GM08714 (cell line): ENCODE results near the gene HTRA1.

Experiments
- H3K4me3 ChIP-seq: fragments of 200-500 bp; sonication (Bioruptor generic); 2 replicates; pipeline ENCODE4 v1.5.1; 2014; ENCODE audit warnings: mild to moderate bottlenecking, low read length, inconsistent platforms
- ZNF274 ChIP-seq: IDR thresholded peaks from 2 replicates; pipeline ENCODE4 v1.6.1; 2012; ENCODE audit warnings: mild to moderate bottlenecking, low read depth, low read length

The HTRA1 gene

DNA sequence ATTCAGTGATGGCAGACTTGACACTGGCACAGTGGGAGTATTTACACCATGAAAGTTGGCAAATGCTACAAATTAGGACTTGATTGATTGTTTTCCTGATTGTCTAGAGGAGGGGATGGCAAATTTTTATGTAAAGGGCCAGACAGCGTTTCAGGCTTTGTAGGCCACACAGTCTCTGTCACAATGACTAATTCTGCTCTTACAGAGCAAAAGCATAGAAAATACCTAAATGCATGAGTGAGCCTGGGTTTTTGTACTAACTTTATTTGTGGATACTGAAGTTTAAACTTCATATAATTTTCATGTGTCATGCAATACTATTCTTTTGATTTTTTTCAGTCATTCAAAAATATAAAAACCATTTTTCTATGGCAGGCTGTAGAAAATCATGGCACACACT is 15.9 kb upstream of the HTRA1 start:
- no peak for TF ChIP-seq ZNF274
- H3K4me3 ChIP-seq, result no peak overlapping the region

DNA sequence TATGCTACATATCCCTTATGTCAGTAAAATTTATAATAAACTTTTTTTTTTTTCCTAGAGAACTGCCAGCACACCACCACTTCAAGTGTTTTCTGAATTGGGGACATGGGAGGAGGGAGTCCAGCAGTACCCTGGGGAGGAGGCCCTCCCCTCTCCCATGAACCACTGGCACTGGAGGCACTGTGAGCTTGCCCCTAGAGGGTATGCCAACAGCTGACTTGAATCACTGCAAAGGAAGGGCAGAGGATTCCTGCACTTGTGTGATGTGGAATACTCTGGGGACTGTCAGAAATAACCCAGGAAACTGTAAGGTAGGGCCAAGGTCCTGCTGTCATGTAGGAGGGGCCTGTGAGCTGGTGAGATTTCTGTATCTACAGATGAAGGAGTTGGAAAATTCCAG is 15.4 kb upstream of the HTRA1 start:
- no peak for TF ChIP-seq ZNF274
- no peak overlapping the region for H3K4me3 ChIP-seq

DNA sequence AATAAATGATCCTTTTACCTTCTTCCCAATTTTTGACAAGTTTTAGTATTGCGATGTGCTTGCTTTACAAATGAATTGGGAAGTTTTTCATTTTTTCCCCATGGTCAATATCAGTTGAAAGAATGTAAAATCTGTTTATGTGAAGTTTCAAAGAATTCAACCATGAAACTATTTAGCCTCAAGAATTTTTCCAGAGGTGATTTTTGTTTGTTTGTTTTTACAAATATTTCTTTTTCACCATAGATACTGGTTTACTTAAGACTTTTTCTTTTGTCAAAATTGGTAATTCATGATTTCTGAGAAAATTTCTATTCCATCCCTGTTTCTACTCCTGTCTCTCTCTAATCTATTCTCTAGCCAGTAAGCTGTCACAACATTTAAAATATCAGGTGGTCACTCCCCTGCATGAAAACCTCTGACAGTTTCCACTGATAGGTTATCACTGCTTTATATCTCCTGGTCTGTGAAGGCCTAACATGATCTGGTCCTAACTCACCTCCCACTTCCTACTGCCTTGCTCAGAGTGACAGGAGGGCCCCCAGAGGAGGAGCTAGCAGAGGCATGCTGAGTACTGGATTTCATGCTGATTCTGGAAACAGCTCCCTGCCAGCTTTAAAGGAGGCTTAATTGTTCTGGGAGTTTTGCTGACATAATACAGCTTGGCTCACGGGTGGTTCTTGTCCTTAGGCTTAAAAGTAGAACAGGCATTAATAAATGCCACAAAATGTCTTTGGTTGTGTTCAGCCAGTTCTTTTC is 14.5 kb upstream of the HTRA1 start:
- no peak for TF ChIP-seq ZNF274
- no peak overlapping the region for H3K4me3 ChIP-seq

DNA sequence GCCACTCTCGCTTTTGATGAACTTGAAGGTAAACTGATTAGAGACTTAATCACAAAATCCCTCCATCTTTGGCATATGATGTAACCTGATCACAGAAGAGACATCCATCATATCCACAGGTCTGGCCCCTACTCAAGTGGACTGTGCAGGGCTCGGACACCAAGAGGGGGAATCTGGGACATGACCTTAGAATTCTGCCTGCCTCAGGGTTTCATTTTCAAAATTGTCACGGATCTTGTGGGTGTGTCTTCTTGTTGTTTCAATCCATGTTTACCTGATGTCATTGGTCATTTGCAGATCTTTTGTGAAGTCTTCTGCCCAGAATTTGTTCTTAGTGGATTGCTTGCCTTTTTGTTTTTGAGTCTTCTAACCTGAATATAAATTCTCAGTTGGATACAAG is 12.8 kb upstream of the HTRA1 start:
- no peak for TF ChIP-seq ZNF274
- H3K4me3 ChIP-seq, result no peak overlapping the region

DNA sequence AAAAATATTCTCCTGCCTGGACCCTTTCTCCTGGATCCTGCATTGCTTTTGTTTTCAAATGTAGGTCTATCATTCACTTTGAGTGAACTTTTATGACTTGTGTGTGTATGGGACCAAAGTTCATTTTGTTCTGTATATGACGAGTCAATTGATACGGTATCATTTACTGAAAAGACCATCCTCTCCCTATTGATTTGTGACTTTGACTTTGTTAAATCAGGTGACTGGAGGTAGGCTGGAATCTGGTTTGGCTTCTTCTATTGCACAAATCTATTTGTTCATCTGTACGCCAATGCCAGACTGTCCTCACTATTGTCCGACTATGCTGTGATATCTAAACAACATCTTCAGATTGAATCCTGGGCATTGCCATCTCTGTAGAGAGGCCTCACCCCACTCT is 12.2 kb upstream of the HTRA1 start:
- TF ChIP-seq ZNF274, result no peak
- no peak overlapping the region for H3K4me3 ChIP-seq

DNA sequence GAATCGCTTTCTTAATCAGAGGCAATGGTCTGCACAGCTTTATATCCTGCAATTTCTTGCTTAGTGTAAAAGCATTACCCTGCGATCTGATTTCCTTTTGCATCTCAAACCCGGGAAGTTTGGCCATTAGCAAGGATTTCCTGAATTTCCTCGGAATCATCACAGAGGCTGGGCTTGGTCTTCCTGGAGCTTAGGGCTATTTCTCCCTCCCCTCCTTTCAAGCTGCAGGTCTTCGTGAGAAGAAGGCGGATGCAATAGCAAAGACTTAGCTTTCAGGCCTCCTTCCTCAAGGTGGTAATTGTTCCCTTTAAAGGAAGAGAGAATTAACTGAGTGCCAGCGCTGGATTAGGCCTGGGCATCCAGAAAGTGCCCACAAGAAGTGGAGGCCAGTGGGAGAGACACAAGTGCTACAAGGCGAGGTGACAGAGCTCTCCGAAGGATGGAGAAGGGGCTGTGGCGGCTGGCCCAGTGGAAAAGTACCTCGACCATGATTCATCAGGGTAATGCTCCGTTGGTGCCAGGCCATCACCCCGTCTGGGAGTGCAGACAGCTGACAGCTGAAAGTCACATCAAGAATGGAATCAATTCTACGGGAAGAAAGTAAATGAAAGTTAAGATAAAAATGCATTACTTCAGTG is 10.9 kb upstream of the HTRA1 start:
- no peak overlapping the region for H3K4me3 ChIP-seq
- TF ChIP-seq ZNF274, result no peak

DNA sequence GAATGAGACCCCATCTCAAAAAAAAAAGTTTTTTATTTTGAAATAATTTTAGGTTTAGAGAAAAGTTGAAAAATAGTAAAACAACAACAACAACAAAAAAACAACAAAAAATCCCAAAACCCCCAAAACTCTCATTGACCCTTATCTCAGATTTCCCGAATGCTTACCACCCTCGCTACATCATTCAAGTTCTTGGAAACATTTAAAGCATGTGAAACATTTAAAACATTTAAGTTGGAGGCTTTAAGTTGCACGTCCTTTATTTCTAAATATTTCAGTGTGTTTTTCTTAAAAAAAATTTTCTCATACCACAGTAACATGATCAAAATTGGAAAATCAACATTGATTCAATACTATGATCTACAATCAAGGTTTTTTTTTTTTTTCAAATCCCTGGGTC is 7.3 kb upstream of the HTRA1 start:
- TF ChIP-seq ZNF274, result no peak
- no peak overlapping the region for H3K4me3 ChIP-seq

DNA sequence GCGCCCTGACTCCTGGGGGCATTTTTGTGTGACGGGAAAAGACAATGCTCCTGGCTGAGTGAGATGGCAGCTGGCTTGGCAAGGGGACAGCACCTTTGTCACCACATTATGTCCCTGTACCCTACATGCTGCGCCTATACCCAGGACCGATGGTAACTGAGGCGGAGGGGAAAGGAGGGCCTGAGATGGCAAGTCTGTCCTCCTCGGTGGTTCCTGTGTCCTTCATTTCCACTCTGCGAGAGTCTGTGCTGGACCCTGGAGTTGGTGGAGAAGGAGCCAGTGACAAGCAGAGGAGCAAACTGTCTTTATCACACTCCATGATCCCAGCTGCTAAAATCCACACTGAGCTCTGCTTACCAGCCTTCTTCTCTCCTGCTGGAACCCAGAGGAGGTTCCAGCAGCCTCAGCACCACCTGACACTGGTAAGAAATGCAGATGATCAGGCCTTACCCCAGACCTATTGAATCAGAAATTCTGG is 6.7 kb upstream of the HTRA1 start, which contains the start of gene ARMS2:
Gene ARMS2 (plus strand): TSS at position 51 of the 478 bp plus-strand sequence. CDS start 75 bp downstream, at position 126.
- no peak for TF ChIP-seq ZNF274
- no peak within 1 kb of the TSS for H3K4me3 ChIP-seq

DNA sequence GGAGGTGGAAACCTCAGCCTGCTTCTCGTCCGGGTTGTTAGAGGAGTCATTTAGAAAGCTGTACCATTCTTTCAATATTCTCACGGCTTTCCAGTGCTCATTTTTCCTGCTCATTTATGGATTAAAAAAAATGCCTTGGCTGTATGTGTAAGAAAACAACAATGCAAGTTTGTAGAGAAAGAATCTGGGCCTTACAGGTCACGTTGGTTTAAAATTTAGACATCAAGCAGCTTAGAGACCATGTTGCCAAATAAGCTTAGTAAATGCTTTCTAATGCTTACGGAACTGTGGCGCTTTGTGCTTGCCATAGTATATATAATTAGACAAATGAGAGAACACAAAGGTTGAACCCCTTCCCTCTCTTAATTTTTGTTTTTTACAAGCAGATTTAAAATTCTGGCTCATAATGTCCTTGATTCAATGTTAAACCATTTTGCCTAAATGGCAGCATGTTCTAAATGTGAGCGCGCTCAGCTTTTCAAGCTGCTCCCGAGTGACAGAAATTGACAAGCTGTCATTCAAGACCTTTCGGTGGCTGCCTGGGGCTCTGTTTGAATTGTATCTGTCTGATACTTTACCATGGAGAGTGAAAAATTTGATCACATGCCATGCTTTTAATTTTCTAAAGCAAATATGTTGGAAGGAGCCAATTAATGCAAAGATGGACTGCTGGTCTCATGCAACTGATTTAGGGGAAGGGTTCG is 5.8 kb upstream of the HTRA1 start:
- H3K4me3 ChIP-seq, result no peak overlapping the region
- TF ChIP-seq ZNF274, result no peak

DNA sequence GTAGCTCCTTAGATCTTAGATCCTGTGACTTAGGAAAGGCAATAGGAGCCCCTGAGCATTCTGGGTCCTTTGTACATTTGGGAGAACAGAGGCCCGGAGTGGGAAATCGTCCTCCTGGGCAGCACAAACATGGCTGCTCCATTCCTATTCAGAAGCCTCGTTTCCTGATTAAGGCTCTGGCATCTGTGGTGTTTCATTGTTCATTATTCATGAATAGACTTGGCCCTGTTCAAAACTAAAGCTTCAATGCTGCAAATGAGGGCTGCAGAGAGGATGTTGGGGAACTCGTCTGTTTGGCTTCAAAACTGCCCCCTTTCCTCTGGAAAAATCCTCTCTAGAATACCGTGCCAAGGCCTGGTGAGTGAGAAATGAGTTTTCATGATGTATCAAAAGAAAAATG is 3.4 kb upstream of the HTRA1 start:
- H3K4me3 ChIP-seq, result no peak overlapping the region
- no peak for TF ChIP-seq ZNF274

DNA sequence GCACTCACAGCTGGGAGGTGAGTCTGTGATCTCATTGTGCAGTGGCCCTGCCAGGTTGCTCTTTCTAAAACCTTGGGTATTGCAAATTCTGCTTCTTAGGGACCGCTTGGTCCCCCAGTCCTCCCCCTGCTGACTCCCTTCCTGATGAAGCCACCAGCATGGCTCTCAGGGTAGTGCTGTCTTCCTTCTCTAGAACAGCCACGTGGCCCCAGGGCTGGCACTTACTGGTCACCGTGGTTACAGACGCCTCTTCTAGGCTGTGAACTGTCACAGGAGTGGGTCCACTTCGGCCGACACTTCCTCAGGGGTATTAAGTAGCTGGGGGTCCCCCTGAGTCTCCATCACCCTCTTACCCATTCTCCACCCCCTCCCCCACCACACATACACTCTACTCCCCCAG is 2.7 kb upstream of the HTRA1 start:
- no peak for TF ChIP-seq ZNF274
- no peak overlapping the region for H3K4me3 ChIP-seq

DNA sequence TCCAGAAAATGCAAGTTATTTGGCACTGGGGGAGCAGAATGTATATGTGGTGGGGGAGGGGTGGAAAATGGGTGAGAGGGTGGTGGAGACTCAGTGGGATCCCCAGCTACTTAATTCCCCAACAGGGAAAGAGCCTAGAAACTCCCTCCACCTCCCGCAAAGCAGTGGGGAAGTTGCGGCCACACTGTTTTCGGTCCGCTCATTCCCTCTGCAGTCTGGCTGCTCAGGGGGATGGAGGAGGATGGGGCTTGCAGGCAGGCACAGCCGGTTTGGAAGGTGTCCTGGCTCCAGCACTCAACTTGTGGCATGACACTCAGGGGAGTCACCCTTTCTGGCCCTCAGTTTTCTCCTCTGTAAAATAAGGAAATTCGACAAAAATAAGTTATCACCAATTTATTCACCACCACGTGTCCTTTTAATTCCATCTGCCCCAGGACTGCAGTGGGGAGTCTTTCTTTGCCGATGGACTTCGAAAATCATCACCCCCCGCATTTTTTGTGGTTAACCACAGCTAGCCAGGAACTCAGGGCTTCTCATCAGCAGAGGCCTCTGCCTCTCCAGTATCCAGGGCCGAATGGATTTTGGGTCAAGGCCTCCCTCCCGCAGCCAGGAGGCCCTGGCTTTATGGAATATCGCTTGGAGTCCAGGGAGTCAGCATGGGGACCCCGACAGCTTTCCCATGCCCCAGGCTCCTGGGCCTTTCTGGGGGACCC is 1.6 kb upstream of the HTRA1 start:
- H3K4me3 ChIP-seq, result no peak overlapping the region
- no peak for TF ChIP-seq ZNF274

DNA sequence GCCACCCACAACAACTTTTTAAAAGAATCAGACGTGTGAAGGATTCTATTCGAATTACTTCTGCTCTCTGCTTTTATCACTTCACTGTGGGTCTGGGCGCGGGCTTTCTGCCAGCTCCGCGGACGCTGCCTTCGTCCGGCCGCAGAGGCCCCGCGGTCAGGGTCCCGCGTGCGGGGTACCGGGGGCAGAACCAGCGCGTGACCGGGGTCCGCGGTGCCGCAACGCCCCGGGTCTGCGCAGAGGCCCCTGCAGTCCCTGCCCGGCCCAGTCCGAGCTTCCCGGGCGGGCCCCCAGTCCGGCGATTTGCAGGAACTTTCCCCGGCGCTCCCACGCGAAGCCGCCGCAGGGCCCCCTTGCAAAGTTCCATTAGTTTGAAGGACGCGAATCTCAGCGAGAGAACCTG is 461 bp upstream of the HTRA1 start:
- no peak overlapping the region for H3K4me3 ChIP-seq
- TF ChIP-seq ZNF274, result no peak

DNA sequence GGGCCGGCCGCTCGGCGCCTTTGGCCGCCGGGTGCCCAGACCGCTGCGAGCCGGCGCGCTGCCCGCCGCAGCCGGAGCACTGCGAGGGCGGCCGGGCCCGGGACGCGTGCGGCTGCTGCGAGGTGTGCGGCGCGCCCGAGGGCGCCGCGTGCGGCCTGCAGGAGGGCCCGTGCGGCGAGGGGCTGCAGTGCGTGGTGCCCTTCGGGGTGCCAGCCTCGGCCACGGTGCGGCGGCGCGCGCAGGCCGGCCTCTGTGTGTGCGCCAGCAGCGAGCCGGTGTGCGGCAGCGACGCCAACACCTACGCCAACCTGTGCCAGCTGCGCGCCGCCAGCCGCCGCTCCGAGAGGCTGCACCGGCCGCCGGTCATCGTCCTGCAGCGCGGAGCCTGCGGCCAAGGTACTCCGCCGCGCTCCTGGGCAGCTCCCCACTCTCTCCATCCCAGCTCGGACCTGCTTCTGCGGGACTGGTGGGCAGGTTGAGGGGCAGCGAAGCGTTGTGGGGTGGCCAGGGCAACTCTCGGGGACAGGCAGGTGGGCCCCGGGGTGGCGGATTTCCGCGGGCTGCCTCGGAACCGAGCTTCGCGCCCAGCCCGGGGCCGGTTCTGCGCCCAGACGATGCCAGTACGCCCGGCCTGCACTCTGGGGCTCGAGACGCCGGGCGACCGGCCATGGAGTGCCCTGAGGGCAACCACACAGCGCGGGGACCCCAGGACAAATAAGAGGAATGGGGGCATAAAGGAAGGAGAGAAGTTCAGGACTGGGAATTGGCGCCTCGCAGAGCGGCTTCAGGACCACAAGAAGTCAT is 578 bp downstream of the HTRA1 start:
- TF ChIP-seq ZNF274, result no peak
- H3K4me3 ChIP-seq, result no peak overlapping the region
